ENCODE measurements around the gene ACSM6.

ACSM6 gene

DNA sequence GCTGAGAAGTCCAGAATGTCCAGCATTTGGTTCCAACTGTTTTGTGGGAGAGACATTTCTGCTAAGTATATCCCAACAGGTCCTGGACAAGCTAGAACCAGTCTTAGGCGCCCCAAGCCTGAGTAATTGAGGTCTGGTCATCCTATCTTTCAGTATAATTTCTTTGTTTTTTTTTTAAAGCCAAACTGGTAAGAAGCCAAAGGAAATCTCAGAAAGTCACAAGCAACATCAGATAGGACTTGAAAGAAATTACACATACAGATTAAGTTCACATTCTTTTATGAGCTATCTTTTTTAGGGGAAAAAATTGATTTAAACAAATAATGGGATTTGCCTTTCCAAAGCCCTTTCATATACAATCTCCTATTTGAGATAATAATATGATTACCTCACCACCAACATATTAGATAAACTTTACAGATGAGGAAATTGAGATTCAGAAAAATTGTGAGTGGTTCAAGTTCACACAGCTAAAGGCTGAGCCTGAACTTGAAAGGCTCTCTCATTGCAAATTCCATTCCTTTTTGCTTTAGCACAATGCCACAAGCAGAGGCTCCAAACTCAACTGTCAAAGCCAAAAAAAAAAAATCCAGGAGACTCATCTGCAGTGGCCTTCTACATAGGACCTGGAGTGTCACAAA lies 81.8 kb downstream of the ACSM6 start:
- no peak for TF ChIP-seq ZNF274 (IDR thresholded peaks at IDR 0.05; ENCODE audit: low read depth, low read length)
- TF ChIP-seq YY1 (IDR thresholded peaks at IDR 0.05; ENCODE audit: insufficient read depth, insufficient read length) = no peak
- TF ChIP-seq SUZ12 (IDR thresholded peaks at IDR 0.05; ENCODE audit: extremely low read depth, insufficient read depth, insufficient read length) = no peak
- peaks cover 5% of the 10 kb centered on the region for H3K4me1 ChIP-seq (ENCODE audit: insufficient read depth, insufficient read length)
- no peak overlapping the region for H3K4me3 ChIP-seq (ENCODE audit: insufficient read length, low read depth)
- H3K27me3 ChIP-seq (ENCODE audit: insufficient read depth, insufficient read length) = no peaks in the 10 kb centered on the region
- no peaks in the 10 kb centered on the region for H3K9me3 ChIP-seq (ENCODE audit: insufficient read depth, low read length)
- no peak for DNase-seq (ENCODE audit: low read depth, low spot score)
- peaks cover 22% of the 10 kb centered on the region for H3K36me3 ChIP-seq (ENCODE audit: insufficient read depth, insufficient read length, low read length)
- no peak overlapping the region for H3K9ac ChIP-seq (ENCODE audit: insufficient read length, low read depth)

DNA sequence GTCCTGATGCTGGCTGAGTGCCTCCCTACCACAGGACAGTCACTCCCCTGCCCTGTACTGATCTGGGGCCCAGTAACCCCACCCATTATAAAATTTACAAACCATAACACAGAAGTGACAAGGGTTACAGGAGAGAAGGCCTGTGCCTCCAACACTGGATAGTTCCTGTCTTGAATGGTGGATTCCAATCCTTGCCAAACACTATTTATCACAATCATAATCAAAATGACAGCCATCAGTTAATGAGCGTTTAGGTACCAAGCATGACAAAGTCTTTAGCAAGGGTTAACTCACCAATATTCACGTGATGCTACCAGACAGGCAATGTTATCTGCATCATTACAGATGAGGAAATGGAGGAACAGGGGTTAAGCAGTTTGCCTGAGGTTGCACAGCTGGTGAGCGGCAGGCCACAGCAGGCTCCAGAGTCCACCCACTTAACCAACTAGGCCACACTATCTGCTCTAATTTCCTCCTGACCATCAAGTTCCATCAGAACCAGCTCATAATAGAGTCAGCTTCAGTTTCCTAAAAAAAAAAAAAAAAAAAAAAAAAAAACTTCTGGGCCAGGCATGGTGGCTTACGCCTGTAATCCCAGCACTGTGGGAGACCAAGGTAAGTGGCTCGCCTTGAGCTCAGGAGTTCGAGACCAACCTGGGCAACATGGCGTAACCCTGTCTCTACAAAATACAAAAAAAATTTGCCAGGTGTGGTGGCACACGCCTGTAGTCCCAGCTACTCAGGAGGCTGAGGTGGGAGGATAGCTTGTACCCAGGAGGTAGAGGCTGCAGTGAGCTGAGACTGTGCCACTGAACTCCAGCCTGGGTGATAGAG lies 82.5 kb downstream of the ACSM6 start:
- Histone ChIP-seq H3K27me3 (ENCODE audit: insufficient read depth, insufficient read length) (no peaks in the 10 kb centered on the region), H3K4me3 (ENCODE audit: insufficient read length, low read depth) (no peak overlapping the region), H3K36me3 (ENCODE audit: insufficient read depth, insufficient read length, low read length) (peaks cover 20% of the 10 kb centered on the region), H3K4me1 (ENCODE audit: insufficient read depth, insufficient read length) (peaks cover 5% of the 10 kb centered on the region), H3K9ac (ENCODE audit: insufficient read length, low read depth) (no peak overlapping the region), H3K9me3 (ENCODE audit: insufficient read depth, low read length) (no peaks in the 10 kb centered on the region)
- no peak for DNase-seq (ENCODE audit: low read depth, low spot score)
- TF ChIP-seq ZNF274 (IDR thresholded peaks at IDR 0.05; ENCODE audit: low read depth, low read length) (no peak), SUZ12 (IDR thresholded peaks at IDR 0.05; ENCODE audit: extremely low read depth, insufficient read depth, insufficient read length) (no peak), YY1 (IDR thresholded peaks at IDR 0.05; ENCODE audit: insufficient read depth, insufficient read length) (no peak)

DNA sequence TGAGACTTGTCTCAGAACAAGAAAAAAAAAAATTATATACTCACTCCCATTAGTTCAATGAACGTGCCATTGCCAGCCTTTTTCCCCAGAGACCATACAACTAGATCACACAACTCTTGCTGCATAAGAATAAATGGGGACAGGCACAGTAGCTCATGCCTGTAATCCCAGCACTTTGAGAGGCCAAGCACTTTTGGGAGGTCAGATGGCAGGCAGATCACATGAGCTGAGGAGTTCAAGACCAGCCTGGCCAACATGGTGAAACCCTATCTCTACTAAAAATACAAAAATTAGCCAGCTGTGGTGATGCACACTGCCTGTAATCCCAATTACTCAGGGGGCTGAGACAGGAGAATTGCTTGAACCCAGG lies 83.1 kb downstream of the ACSM6 start:
- Histone ChIP-seq H3K4me1 (ENCODE audit: insufficient read depth, insufficient read length) (peaks cover 5% of the 10 kb centered on the region), H3K36me3 (ENCODE audit: insufficient read depth, insufficient read length, low read length) (peaks cover 19% of the 10 kb centered on the region), H3K4me3 (ENCODE audit: insufficient read length, low read depth) (no peak overlapping the region), H3K9ac (ENCODE audit: insufficient read length, low read depth) (no peak overlapping the region), H3K9me3 (ENCODE audit: insufficient read depth, low read length) (no peaks in the 10 kb centered on the region), H3K27me3 (ENCODE audit: insufficient read depth, insufficient read length) (no peaks in the 10 kb centered on the region)
- no peak for DNase-seq (ENCODE audit: low read depth, low spot score)
- TF ChIP-seq ZNF274 (IDR thresholded peaks at IDR 0.05; ENCODE audit: low read depth, low read length) (no peak), SUZ12 (IDR thresholded peaks at IDR 0.05; ENCODE audit: extremely low read depth, insufficient read depth, insufficient read length) (no peak), YY1 (IDR thresholded peaks at IDR 0.05; ENCODE audit: insufficient read depth, insufficient read length) (no peak)

DNA sequence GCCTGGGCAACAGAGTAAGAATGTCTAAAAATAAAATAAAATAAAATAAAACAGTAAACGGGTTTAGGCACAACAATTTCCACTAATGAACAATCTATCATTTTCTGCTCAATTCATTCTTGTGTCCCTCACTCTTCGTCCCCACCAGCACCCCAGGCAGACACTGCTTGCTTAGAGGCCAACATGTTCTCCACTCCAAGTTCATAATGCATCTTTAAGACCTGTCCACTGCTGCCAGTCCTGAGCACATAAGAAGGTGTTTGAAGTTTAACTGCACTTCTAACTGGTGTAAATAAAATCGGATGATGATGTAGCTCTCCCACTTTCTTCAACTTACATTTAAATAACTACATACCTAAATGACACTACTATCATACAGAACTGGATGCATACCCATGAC lies 83.6 kb downstream of the ACSM6 start:
- DNase-seq (ENCODE audit: low read depth, low spot score) = no peak
- Histone ChIP-seq H3K4me1 (ENCODE audit: insufficient read depth, insufficient read length) (peaks cover 5% of the 10 kb centered on the region), H3K9me3 (ENCODE audit: insufficient read depth, low read length) (no peaks in the 10 kb centered on the region), H3K27me3 (ENCODE audit: insufficient read depth, insufficient read length) (no peaks in the 10 kb centered on the region), H3K4me3 (ENCODE audit: insufficient read length, low read depth) (no peak overlapping the region), H3K9ac (ENCODE audit: insufficient read length, low read depth) (no peak overlapping the region), H3K36me3 (ENCODE audit: insufficient read depth, insufficient read length, low read length) (peaks cover 19% of the 10 kb centered on the region)
- TF ChIP-seq YY1 (IDR thresholded peaks at IDR 0.05; ENCODE audit: insufficient read depth, insufficient read length) (no peak), ZNF274 (IDR thresholded peaks at IDR 0.05; ENCODE audit: low read depth, low read length) (no peak), SUZ12 (IDR thresholded peaks at IDR 0.05; ENCODE audit: extremely low read depth, insufficient read depth, insufficient read length) (no peak)

All from NT2/D1 (cell line).